ENCODE data around the gene SNAPC2.

Gene SNAPC2

DNA sequence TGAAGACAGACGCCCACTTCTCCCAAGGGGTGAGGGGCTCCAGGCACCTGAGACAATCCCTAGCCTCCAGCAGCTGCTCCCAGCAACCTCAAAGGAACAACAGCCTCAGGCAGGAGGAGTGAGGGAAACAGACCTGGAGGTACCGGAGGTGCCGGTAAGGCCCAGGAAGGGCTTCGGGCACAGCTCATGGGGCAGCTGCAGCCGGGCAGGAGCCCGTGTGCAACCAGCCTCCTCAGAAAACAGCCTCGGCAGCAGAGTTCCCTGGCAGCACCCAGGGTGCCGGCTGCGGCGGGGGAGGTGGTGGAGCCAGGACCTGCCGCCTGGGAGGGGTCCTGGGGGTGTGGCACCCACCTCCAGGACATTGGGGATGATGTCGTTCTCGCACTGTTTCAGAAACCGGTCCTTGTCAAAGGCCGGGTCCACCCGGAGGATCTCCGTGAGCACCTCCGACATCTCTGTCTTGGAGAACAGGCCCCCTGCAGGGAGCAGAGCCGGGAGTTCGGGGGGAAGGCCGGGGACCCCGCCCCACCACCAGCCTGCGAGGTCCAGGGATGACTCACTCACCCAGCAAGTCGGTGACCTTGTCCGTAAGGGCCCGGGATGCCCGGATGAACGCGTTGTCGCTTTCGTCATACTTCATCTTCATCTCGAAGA lies 12.3 kb downstream of the SNAPC2 start:
- no peak for DNase-seq (ENCODE audit: low read depth in 1 of 2, low spot score in 1 of 2)
- TF ChIP-seq SPI1 (IDR thresholded peaks at IDR 0.05; ENCODE audit: borderline replicate concordance, low read depth) (no peak), POLR2AphosphoS5 (IDR thresholded peaks at IDR 0.05; ENCODE audit: low read depth) (no peak)

DNA sequence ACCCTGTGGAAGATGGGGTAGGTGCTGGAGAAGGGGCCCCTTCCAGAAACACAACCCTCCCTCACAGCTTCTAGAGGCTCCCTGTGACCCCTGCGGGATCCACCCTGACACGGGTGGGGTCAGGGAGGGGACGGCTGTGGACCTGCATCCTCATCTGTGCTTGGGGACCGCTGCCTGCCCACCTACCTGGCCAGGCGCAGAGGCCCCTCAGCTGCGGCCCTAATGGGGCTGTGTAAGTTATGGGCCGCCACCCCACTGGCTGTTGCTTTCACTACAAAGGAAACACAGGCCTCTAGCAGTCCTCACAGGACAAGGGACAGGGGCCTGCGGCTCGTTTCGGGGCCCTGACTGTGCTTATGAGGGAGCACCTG lies 12.8 kb downstream of the SNAPC2 start:
- no peak overlapping the region for H3K4me3 ChIP-seq (replicated peaks; ENCODE audit: insufficient read depth, low read length)
- no peak overlapping the region for H3K27ac ChIP-seq (replicated peaks)
- no peaks in the 10 kb centered on the region for H3K27me3 ChIP-seq (ENCODE audit: insufficient read depth, poor library complexity, severe bottlenecking)
- DNase-seq (ENCODE audit: low read depth in 1 of 2, low spot score in 1 of 2) = no peak
- TF ChIP-seq GABPA (IDR thresholded peaks at IDR 0.05; ENCODE audit: low read depth) (no peak), POLR2AphosphoS5 (IDR thresholded peaks at IDR 0.05; ENCODE audit: low read depth) (no peak), SPI1 (IDR thresholded peaks at IDR 0.05; ENCODE audit: borderline replicate concordance, low read depth) (no peak)
- TF ChIP-seq, protein P1, sequence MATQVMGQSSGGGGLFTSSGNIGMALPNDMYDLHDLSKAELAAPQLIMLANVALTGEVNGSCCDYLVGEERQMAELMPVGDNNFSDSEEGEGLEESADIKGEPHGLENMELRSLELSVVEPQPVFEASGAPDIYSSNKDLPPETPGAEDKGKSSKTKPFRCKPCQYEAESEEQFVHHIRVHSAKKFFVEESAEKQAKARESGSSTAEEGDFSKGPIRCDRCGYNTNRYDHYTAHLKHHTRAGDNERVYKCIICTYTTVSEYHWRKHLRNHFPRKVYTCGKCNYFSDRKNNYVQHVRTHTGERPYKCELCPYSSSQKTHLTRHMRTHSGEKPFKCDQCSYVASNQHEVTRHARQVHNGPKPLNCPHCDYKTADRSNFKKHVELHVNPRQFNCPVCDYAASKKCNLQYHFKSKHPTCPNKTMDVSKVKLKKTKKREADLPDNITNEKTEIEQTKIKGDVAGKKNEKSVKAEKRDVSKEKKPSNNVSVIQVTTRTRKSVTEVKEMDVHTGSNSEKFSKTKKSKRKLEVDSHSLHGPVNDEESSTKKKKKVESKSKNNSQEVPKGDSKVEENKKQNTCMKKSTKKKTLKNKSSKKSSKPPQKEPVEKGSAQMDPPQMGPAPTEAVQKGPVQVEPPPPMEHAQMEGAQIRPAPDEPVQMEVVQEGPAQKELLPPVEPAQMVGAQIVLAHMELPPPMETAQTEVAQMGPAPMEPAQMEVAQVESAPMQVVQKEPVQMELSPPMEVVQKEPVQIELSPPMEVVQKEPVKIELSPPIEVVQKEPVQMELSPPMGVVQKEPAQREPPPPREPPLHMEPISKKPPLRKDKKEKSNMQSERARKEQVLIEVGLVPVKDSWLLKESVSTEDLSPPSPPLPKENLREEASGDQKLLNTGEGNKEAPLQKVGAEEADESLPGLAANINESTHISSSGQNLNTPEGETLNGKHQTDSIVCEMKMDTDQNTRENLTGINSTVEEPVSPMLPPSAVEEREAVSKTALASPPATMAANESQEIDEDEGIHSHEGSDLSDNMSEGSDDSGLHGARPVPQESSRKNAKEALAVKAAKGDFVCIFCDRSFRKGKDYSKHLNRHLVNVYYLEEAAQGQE (IDR thresholded peaks at IDR 0.05; ENCODE audit: insufficient replicate concordance, low read depth) = no peak
- TF ChIP-seq, protein P2, sequence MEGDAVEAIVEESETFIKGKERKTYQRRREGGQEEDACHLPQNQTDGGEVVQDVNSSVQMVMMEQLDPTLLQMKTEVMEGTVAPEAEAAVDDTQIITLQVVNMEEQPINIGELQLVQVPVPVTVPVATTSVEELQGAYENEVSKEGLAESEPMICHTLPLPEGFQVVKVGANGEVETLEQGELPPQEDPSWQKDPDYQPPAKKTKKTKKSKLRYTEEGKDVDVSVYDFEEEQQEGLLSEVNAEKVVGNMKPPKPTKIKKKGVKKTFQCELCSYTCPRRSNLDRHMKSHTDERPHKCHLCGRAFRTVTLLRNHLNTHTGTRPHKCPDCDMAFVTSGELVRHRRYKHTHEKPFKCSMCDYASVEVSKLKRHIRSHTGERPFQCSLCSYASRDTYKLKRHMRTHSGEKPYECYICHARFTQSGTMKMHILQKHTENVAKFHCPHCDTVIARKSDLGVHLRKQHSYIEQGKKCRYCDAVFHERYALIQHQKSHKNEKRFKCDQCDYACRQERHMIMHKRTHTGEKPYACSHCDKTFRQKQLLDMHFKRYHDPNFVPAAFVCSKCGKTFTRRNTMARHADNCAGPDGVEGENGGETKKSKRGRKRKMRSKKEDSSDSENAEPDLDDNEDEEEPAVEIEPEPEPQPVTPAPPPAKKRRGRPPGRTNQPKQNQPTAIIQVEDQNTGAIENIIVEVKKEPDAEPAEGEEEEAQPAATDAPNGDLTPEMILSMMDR (IDR thresholded peaks at IDR 0.05; ENCODE audit: insufficient read depth, low read length) = no peak

More for the DNA sequence above, 12.3 kb downstream of the SNAPC2 start:
- Histone ChIP-seq H3K27ac (replicated peaks) (no peak overlapping the region), H3K27me3 (ENCODE audit: insufficient read depth, poor library complexity, severe bottlenecking) (no peaks in the 10 kb centered on the region), H3K4me3 (replicated peaks; ENCODE audit: insufficient read depth, low read length) (no peak overlapping the region)

DNA sequence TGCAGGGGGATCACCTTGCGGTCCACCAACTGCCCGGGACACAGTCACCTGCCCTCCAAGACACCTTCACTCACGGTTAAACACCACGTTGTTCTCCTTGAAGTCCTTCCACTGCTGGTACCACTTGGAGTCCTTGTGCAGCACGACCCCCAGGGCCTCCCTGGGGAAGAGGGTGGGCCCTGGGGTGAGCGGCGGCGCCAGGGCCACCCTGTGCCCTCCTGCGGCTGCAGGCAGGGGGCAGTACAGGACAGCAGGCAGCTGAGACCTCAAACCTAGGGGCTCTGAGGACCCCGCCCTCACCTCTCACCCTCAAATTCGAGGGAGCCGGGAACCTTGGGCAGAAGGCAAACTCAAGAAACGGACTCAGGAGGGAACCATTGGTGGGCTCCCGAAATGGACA lies 13.3 kb downstream of the SNAPC2 start:
- Histone ChIP-seq H3K4me3 (replicated peaks; ENCODE audit: insufficient read depth, low read length) (no peak overlapping the region), H3K27me3 (ENCODE audit: insufficient read depth, poor library complexity, severe bottlenecking) (no peaks in the 10 kb centered on the region), H3K27ac (replicated peaks) (no peak overlapping the region)
- DNase-seq (ENCODE audit: low read depth in 1 of 2, low spot score in 1 of 2) = no peak
- TF ChIP-seq, protein P1 (IDR thresholded peaks at IDR 0.05; ENCODE audit: insufficient replicate concordance, low read depth) = no peak
- 0 out of 2 replicates have a peak, but pooled peaks have one; percentile 24 for TF ChIP-seq POLR2AphosphoS5 (IDR thresholded peaks at IDR 0.05; ENCODE audit: low read depth)

DNA sequence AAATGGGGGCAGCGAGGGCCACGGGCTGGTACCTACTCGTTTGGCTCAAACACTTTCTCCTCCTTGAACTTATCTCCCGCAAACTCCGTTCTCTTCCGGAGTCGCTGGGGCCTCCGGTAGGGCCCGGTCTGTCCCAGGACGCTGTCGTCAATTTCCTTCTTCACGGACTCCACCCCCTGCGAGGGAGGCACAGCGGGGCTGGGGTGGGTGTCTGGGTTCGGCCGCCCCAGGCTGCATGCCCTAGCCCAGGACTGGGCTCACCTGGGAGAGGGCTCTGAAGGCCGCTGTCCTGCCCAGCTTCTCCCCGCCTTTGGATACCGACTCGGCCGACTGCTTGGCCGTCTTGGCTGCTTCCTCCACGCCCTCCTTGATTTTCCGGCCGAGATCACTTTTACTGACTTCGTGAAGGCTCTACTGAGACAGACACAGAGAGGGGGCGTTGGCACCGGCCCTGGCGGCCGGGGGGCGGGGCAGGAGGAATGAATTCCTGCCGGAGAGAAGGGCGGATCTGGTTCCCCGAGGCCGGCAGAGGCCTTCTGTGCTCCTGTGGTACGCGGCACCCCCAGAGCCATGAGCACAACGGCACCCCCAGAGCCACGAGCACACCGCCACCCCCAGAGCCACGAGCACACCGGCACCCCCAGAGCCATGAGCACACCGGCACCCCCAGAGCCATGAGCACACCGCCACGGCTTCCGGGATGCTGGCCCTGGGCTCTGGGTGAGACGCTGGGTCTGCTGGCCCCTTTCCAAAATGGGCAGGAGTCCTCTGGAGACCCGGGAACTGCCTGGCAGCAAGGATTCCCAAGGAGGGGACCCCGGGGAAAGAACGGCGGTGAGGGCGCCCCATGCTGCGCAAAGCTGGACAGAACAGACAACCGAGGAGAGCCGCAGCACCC lies 13.9 kb downstream of the SNAPC2 start:
- TF ChIP-seq GABPA (IDR thresholded peaks at IDR 0.05; ENCODE audit: low read depth) = no peak
- TF ChIP-seq, protein P2 (IDR thresholded peaks at IDR 0.05; ENCODE audit: insufficient read depth, low read length) = no peak
- TF ChIP-seq POLR2AphosphoS5 (IDR thresholded peaks at IDR 0.05; ENCODE audit: low read depth) = no peak
- TF ChIP-seq SPI1 (IDR thresholded peaks at IDR 0.05; ENCODE audit: borderline replicate concordance, low read depth) = no peak
- TF ChIP-seq, protein P1 (IDR thresholded peaks at IDR 0.05; ENCODE audit: insufficient replicate concordance, low read depth) = no peak
- no peak overlapping the region for H3K27ac ChIP-seq (replicated peaks)
- DNase-seq (ENCODE audit: low read depth in 1 of 2, low spot score in 1 of 2) = no peak
- H3K4me3 ChIP-seq (replicated peaks; ENCODE audit: insufficient read depth, low read length) = no peak overlapping the region
- no peaks in the 10 kb centered on the region for H3K27me3 ChIP-seq (ENCODE audit: insufficient read depth, poor library complexity, severe bottlenecking)

Data from HL-60 (cell line).